ENCODE measurements around the gene SSTR5.
"Not testable (repeated sequence)": the region's sequence is repeated elsewhere in the genome, so short reads cannot be mapped to it uniquely, and the experiment has no call there.

Gene SSTR5

DNA sequence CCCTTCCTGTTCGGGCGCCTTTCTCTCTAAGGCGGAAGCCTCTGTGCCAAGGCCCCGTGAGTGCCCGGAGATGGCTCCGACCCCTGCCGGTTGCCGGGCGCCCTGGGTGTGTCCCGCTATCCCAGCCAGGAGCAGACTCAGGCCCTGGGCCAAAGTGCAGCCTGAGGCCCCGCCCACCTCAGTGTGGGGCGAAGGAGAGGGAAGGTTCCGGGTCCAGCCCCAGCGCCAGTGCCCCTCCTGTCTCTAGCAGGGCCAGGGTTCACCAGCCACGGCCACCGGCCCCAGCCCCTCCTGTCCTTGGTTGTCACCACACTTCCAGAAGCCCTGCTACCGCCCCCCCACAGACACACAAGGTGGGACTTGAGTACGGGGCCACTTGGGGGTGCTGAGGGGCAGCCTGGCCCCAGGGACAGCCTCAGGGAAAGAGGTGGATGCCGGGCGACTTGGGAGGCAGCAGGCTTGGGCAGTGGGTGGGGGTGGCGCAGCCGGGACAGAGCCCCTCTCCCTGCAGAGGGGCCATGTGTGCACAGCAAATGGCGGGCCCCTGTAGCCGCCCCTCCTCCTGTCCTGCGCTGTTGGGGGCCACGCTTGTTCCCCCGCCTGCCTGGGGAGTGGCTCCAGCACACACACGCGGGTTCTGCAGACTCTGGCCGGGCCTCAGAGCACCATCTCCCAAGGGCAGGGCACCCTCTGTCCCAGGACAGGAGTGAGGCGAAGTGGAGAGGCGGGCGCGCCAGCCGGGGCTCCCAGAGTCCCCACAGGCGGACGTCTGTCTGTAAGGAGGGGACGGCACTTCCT lies 17.5 kb downstream of the SSTR5 start:
- TF ChIP-seq POLR2AphosphoS5 (IDR thresholded peaks at IDR 0.05; ENCODE audit: low read depth, low read length) (no peak), POLR2A (IDR thresholded peaks at IDR 0.05; ENCODE audit: low read depth, low read length) (no peak), TAF1 (IDR thresholded peaks at IDR 0.05; ENCODE audit: borderline replicate concordance, low read depth, low read length) (no peak)
- DNase-seq (ENCODE audit: insufficient read length) (no peak), FAIRE-seq (no peak)

DNA sequence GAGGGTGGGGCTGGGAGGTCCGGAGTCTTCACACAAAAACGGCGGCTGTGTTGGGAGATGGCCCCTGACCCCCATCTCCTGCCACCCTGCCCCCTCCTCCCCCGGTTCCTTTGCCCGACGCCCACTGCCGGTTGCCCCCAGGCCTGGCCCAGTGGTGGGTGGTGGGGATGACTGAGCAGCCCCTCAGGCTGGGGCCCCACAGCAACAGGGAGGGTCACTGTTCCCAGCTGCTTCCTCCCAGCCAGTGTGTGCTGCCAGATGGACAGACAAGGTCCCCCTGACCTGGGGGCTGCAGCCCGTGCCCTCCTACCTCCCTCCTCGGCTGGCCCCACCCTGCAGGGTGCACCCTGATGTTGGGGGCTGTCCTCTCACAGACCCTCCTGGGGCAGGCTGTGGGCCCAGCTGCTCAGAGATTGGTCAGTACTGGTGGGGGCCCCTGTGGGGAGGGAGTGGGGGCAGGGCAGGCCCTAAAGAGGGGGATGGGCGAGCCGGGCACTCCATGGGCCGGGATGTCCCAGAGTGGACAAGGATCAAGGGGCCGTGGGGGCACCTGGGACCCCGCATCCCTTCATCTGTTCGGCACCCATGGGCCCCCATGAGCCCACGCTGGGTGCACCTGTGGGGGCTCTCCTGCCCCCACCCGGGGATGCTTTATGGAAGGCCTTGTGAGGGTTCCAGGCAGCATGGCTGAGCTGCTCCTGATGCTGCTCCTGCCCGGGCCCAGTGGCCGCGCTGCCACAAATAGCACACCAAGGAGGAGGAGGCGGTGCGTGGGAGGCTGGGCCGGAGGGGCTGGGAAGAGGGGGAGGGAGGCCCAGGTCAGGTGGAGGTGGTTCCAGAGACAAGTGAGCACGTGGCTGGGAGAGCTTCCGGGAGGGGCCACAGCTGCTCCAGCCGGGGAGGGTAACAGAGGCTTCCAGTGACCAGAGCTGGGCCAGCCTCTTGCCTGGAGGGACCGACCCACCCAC lies 18.4 kb downstream of the SSTR5 start:
- no peak for TF ChIP-seq TAF1 (IDR thresholded peaks at IDR 0.05; ENCODE audit: borderline replicate concordance, low read depth, low read length)
- no peak for TF ChIP-seq POLR2AphosphoS5 (IDR thresholded peaks at IDR 0.05; ENCODE audit: low read depth, low read length)
- TF ChIP-seq POLR2A (IDR thresholded peaks at IDR 0.05; ENCODE audit: low read depth, low read length): no peak
- FAIRE-seq: no peak
- DNase-seq (ENCODE audit: insufficient read length): no peak

DNA sequence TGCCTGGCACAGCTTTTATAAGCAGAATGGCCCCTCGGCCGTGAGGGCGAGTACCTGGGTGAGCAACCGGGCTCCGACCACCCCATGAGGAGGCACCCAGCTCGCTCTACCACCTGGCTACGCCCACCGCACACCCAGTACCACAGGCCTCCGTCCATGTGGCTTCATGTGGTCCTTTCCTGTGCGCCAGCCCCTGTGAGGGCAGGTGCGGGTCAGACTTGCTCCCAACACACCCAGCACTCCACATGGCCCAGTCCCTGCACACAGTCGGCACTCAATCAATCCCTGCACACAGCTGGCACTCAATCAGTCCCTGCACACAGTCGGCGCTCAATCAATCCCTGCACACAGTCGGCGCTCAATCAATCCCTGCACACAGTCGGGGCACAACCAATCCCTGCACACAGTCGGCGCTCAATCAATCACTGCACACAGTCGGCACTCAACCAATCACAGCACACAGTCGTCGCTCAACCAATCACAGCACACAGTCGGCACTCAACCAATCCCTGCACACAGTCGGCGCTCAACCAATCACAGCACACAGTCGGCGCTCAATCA lies 19.5 kb downstream of the SSTR5 start:
- TF ChIP-seq TAF1 (IDR thresholded peaks at IDR 0.05; ENCODE audit: borderline replicate concordance, low read depth, low read length): no peak
- no peak for TF ChIP-seq POLR2A (IDR thresholded peaks at IDR 0.05; ENCODE audit: low read depth, low read length)
- TF ChIP-seq POLR2AphosphoS5 (IDR thresholded peaks at IDR 0.05; ENCODE audit: low read depth, low read length): no peak
- DNase-seq (ENCODE audit: insufficient read length) (no peak), FAIRE-seq (no peak)

DNA sequence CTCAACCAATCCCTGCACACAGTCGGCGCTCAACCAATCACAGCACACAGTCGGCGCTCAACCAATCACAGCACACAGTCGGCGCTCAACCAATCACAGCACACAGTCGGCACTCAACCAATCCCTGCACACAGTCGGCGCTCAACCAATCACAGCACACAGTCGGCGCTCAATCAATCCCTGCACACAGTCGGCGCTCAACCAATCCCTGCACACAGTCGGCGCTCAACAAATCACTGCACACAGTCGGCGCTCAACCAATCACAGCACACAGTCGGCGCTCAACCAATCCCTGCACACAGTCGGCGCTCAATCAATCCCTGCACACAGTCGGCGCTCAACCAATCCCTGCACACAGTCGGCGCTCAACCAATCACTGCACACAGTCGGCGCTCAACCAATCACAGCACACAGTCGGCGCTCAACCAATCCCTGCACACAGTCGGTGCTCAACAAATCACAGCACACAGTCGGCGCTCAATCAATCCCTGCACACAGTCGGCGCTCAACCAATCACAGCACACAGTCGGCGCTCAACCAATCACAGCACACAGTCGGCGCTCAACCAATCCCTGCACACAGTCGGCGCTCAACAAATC lies 20.2 kb downstream of the SSTR5 start:
- FAIRE-seq; DNase-seq (ENCODE audit: insufficient read length): not testable (repeated sequence)

DNA sequence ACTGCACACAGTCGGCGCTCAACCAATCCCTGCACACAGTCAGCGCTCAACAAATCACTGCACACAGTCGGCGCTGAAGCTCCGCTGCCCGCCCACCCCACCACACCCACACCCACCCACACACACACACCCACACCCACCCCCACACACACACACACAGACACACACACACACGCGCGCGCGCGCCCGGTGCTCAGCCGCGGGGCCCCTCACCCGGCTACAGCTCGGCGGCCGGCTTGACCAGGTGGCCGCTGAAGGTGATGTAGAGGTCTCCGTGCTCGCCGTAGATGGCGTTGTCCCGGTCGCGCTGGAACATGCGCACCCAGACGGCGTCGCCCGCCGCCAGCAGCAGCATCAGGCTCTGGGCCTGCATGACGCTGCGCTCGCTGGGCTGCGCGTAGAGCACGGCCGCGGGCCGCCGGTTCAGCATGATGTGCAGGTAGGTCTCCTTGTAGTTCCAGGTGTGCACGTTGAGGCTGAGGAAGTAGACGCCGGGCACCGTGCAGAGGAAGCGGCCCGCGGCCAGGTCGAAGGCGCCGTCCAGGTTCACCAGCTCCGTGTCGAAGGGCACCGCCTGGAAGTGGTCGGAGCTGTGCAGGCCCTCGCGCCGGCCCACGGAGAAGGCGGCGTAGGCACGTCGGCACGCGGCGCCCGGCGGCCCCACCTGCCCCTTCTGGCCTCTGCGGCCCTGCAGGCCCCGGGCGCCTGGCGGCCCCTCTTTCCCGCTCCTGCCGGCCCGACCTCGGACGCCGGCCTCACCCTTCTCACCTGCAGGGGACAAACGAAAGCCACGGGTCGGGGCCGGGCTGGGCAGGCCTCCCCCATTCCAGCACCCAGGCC lies 21.0 kb downstream of the SSTR5 start:
- DNase-seq (ENCODE audit: insufficient read length) (no peak), FAIRE-seq (no peak)
- TF ChIP-seq POLR2A (IDR thresholded peaks at IDR 0.05; ENCODE audit: low read depth, low read length) (no peak), TAF1 (IDR thresholded peaks at IDR 0.05; ENCODE audit: borderline replicate concordance, low read depth, low read length) (no peak), POLR2AphosphoS5 (IDR thresholded peaks at IDR 0.05; ENCODE audit: low read depth, low read length) (no peak)

GRCh38 chr16:1094124-1094479 lies 21.6 kb downstream of the SSTR5 start:
- FAIRE-seq (no peak), DNase-seq (ENCODE audit: insufficient read length) (no peak)
- TF ChIP-seq TAF1 (IDR thresholded peaks at IDR 0.05; ENCODE audit: borderline replicate concordance, low read depth, low read length) (no peak), POLR2AphosphoS5 (IDR thresholded peaks at IDR 0.05; ENCODE audit: low read depth, low read length) (no peak), POLR2A (IDR thresholded peaks at IDR 0.05; ENCODE audit: low read depth, low read length) (no peak)

- TF ChIP-seq POLR2AphosphoS5 (IDR thresholded peaks at IDR 0.05; ENCODE audit: low read depth, low read length): no peak
- TF ChIP-seq POLR2A (IDR thresholded peaks at IDR 0.05; ENCODE audit: low read depth, low read length): no peak
- FAIRE-seq: no peak
- DNase-seq (ENCODE audit: insufficient read length): no peak
Measured at GRCh38 chr16:1094601-1095449, 22.3 kb downstream of the SSTR5 start.

- TF ChIP-seq TAF1 (IDR thresholded peaks at IDR 0.05; ENCODE audit: borderline replicate concordance, low read depth, low read length): no peak
- TF ChIP-seq POLR2A (IDR thresholded peaks at IDR 0.05; ENCODE audit: low read depth, low read length): no peak
- no peak for TF ChIP-seq POLR2AphosphoS5 (IDR thresholded peaks at IDR 0.05; ENCODE audit: low read depth, low read length)
- FAIRE-seq (no peak), DNase-seq (ENCODE audit: insufficient read length) (no peak)
Measured at GRCh38 chr16:1095450-1096168, 23.1 kb downstream of the SSTR5 start.

GRCh38 chr16:1096169-1097082 lies 23.9 kb downstream of the SSTR5 start, which contains the start of gene C1QTNF8:
Gene C1QTNF8, minus strand, starts transcription at chr16:1096244. Its CDS starts 1,322 bp downstream, at chr16:1094922.
- DNase-seq (ENCODE audit: insufficient read length) (no peak), FAIRE-seq (no peak)
- TF ChIP-seq POLR2A (IDR thresholded peaks at IDR 0.05; ENCODE audit: low read depth, low read length) (no peak), TAF1 (IDR thresholded peaks at IDR 0.05; ENCODE audit: borderline replicate concordance, low read depth, low read length) (no peak), POLR2AphosphoS5 (IDR thresholded peaks at IDR 0.05; ENCODE audit: low read depth, low read length) (no peak)
